Activated CD8-positive, alpha-beta T cell treated with anti-CD3 and anti-CD28 coated beads for 36 hours (primary cell): Measurements from ENCODE around the gene TMEM213. TPM values are rescaled to one million over a fixed set of nuclear protein-coding genes. Genes with fewer than 3 reads are reported as not detected.
"Not testable (repeated sequence)": the region's sequence is repeated elsewhere in the genome, so short reads cannot be mapped to it uniquely, and the experiment has no call there.

ENCODE experiments used
- ATAC-seq: fragments of 200-7000 bp; cut with Tn5 transposase; one replicate; pipeline ENCODE4 v1.10.0; 2021; ENCODE audit warnings: mild to moderate bottlenecking, moderate library complexity
- CTCF ChIA-PET: fragments of 350-600 bp; sonication (Branson Sonifier 250); formaldehyde crosslinking; loops from one replicate; lab custom pipeline; 2021; ENCODE audit warnings: antibody characterized with exemption; lab: Charles Lee
- POLR2A ChIA-PET: fragments of 350-600 bp; sonication (Branson Sonifier 250); formaldehyde crosslinking; loops from one replicate; lab custom pipeline; 2021; ENCODE audit warnings: antibody characterized with exemption; lab: Charles Lee
- DNase-seq: peaks from one replicate; pipeline ENCODE4 v3.0.0-alpha.2; 2020
- H3K27ac Mint-ChIP-seq: one replicate; pipeline ENCODE4 v1.8.0; 2021; ENCODE audit warnings: mild to moderate bottlenecking, mixed read lengths
- H3K27me3 Mint-ChIP-seq: one replicate; pipeline ENCODE4 v1.8.0; 2021; ENCODE audit warnings: mixed read lengths
- H3K36me3 Mint-ChIP-seq: one replicate; pipeline ENCODE4 v1.8.0; 2021; ENCODE audit warnings: low read depth, mixed read lengths
- H3K4me1 Mint-ChIP-seq: one replicate; pipeline ENCODE4 v1.8.0; 2021; ENCODE audit warnings: low read depth, mixed read lengths
- H3K4me3 Mint-ChIP-seq: one replicate; pipeline ENCODE4 v1.8.0; 2021; ENCODE audit warnings: mild to moderate bottlenecking, moderate library complexity, mixed read lengths
- H3K9me3 Mint-ChIP-seq: one replicate; pipeline ENCODE4 v1.8.0; 2021; ENCODE audit warnings: mixed read lengths
- intact Hi-C: fragments of 100-400 bp; cut with micrococcal nuclease; formaldehyde crosslinking; loops from one replicate; pipeline ENCODE4 v1.10.0; 2022
- total RNA-seq, 2 experiments: library from RNA; stranded (reverse); gene quantifications; one replicate each; pipeline ENCODE4 v1.2.3, GENCODE V29; 2021
- TF ChIP-seq, protein P1 (sequence below): fragments of 200-600 bp; IDR thresholded peaks from one replicate; pipeline ENCODE4 v1.8.0; 2022; ENCODE audit warnings: antibody characterized with exemption, mild to moderate bottlenecking

Gene TMEM213
- total RNA-seq, 2 experiments from 2014 or later: not detected

GRCh38 chr7:138802706-138803105, 4.9 kb downstream of the TMEM213 start:
- POLR2A ChIA-PET: no interaction called here
- no peak for DNase-seq
- TF ChIP-seq, protein P1, sequence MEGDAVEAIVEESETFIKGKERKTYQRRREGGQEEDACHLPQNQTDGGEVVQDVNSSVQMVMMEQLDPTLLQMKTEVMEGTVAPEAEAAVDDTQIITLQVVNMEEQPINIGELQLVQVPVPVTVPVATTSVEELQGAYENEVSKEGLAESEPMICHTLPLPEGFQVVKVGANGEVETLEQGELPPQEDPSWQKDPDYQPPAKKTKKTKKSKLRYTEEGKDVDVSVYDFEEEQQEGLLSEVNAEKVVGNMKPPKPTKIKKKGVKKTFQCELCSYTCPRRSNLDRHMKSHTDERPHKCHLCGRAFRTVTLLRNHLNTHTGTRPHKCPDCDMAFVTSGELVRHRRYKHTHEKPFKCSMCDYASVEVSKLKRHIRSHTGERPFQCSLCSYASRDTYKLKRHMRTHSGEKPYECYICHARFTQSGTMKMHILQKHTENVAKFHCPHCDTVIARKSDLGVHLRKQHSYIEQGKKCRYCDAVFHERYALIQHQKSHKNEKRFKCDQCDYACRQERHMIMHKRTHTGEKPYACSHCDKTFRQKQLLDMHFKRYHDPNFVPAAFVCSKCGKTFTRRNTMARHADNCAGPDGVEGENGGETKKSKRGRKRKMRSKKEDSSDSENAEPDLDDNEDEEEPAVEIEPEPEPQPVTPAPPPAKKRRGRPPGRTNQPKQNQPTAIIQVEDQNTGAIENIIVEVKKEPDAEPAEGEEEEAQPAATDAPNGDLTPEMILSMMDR: no peak
- no peak for ATAC-seq
- Mint-ChIP-seq H3K27me3 (peaks cover 1% of the 10 kb centered on the region), H3K27ac (no peak overlapping the region), H3K9me3 (peaks cover 4% of the 10 kb centered on the region), H3K4me3 (no peak overlapping the region), H3K36me3 (no peaks in the 10 kb centered on the region), H3K4me1 (peaks cover 1% of the 10 kb centered on the region)
- intact Hi-C loops: no loop called here
- CTCF ChIA-PET: no interaction called here

GRCh38 chr7:138804618-138805017, 6.8 kb downstream of the TMEM213 start:
- ATAC-seq (no peak), DNase-seq (no peak)
- POLR2A ChIA-PET: no interaction called here
- CTCF ChIA-PET: interaction anchor here (1.4 kb wide), 1 partner anchor 82 kb away, joined by 4 read pairs; no protein-coding TSS in a partner anchor
- TF ChIP-seq, protein P1: no peak
- H3K4me3 Mint-ChIP-seq: no peak overlapping the region
- H3K9me3 Mint-ChIP-seq: peaks cover 6% of the 10 kb centered on the region
- H3K4me1 Mint-ChIP-seq: no peaks in the 10 kb centered on the region
- H3K27ac Mint-ChIP-seq: no peak overlapping the region
- H3K36me3 Mint-ChIP-seq: no peaks in the 10 kb centered on the region
- no peaks in the 10 kb centered on the region for H3K27me3 Mint-ChIP-seq
- intact Hi-C loops: no loop called here

GRCh38 chr7:138809346-138809745, 11.6 kb downstream of the TMEM213 start:
- no peak overlapping the region for H3K27ac Mint-ChIP-seq
- ATAC-seq: no peak
- peaks cover 6% of the 10 kb centered on the region for H3K9me3 Mint-ChIP-seq
- no peak overlapping the region for H3K4me3 Mint-ChIP-seq
- no peaks in the 10 kb centered on the region for H3K27me3 Mint-ChIP-seq
- intact Hi-C loops: no loop called here
- TF ChIP-seq, protein P1: no peak
- H3K4me1 Mint-ChIP-seq: peaks cover 7% of the 10 kb centered on the region
- ChIA-PET POLR2A (no interaction called here), CTCF (no interaction called here)
- no peak for DNase-seq
- H3K36me3 Mint-ChIP-seq: no peaks in the 10 kb centered on the region

- H3K36me3 Mint-ChIP-seq, ATAC-seq, H3K4me3 Mint-ChIP-seq, H3K27ac Mint-ChIP-seq, CTCF ChIA-PET, H3K27me3 Mint-ChIP-seq, H3K9me3 Mint-ChIP-seq, POLR2A ChIA-PET, DNase-seq, intact Hi-C loops: not testable (repeated sequence)
- peaks cover 11% of the 10 kb centered on the region for H3K4me1 Mint-ChIP-seq
These were observed 13.5 kb downstream of the TMEM213 start for GRCh38 chr7:138811327-138811726.

DNA sequence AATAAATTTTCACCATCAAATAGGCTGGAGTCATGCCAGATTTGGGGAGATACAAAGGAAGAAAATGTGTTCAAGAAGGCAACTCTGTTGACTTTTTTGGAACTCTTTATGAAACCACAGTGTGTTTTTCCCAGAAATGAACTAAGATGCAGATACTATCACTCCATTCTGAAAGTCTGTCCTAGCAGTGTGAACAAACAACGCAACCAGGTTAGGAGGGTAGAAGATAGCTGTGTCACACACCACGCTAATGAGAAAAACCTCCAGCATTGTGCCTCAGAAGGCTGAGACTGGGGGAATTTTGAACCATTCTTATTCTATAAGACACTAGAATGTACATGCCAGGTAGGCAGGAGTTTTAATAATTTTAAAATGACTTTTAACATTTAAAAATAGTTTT, 16.2 kb downstream of the TMEM213 start:
- Mint-ChIP-seq H3K4me3 (no peak overlapping the region), H3K36me3 (no peaks in the 10 kb centered on the region), H3K27ac (no peak overlapping the region), H3K27me3 (no peaks in the 10 kb centered on the region), H3K9me3 (no peaks in the 10 kb centered on the region), H3K4me1 (peaks cover 11% of the 10 kb centered on the region)
- TF ChIP-seq, protein P1: no peak
- POLR2A ChIA-PET: interaction anchor here (0.6 kb wide), 1 partner anchor 289 kb away, joined by 3 read pairs; no protein-coding TSS in a partner anchor
- DNase-seq (no peak), ATAC-seq (peak; percentile 67)
- intact Hi-C loops: no loop called here
- CTCF ChIA-PET: no interaction called here
